ENCODE results near the gene GSE1.

GRCh38 chr16:85632709-85633437, 19.8 kb downstream of the GSE1 start:
- TF ChIP-seq, protein P1, sequence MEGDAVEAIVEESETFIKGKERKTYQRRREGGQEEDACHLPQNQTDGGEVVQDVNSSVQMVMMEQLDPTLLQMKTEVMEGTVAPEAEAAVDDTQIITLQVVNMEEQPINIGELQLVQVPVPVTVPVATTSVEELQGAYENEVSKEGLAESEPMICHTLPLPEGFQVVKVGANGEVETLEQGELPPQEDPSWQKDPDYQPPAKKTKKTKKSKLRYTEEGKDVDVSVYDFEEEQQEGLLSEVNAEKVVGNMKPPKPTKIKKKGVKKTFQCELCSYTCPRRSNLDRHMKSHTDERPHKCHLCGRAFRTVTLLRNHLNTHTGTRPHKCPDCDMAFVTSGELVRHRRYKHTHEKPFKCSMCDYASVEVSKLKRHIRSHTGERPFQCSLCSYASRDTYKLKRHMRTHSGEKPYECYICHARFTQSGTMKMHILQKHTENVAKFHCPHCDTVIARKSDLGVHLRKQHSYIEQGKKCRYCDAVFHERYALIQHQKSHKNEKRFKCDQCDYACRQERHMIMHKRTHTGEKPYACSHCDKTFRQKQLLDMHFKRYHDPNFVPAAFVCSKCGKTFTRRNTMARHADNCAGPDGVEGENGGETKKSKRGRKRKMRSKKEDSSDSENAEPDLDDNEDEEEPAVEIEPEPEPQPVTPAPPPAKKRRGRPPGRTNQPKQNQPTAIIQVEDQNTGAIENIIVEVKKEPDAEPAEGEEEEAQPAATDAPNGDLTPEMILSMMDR (IDR thresholded peaks at IDR 0.05), result no peak
- no peak for TF ChIP-seq POLR2AphosphoS5 (IDR thresholded peaks at IDR 0.05)
- TF ChIP-seq POLR2A (IDR thresholded peaks at IDR 0.05), result no peak
- no peak for TF ChIP-seq EP300 (IDR thresholded peaks at IDR 0.05)
